HG02970 (cell line): Measurements from ENCODE around the gene PGAM2.
A peak's percentile ranks its signal among the peaks of the same experiment; 100 is the strongest.
"Not testable (repeated sequence)": the region's sequence is repeated elsewhere in the genome, so short reads cannot be mapped to it uniquely, and the experiment has no call there.

Experiments used
- ATAC-seq: cut with Tn5 transposase; IDR thresholded peaks from one replicate; pipeline ENCODE4 v1.9.1; 2021; ENCODE audit warnings: mild to moderate bottlenecking, moderate library complexity, moderate number of reproducible peaks; ENCODE audit not compliant: unreplicated experiment, low FRiP score

PGAM2 gene

GRCh38 chr7:44052771-44053365, 12.5 kb downstream of the PGAM2 start:
- no peak for ATAC-seq

GRCh38 chr7:44051611-44052220, 13.7 kb downstream of the PGAM2 start:
- ATAC-seq, result no peak

- no peak for ATAC-seq
These were observed 14.3 kb downstream of the PGAM2 start for GRCh38 chr7:44050915-44051560.

GRCh38 chr7:44050121-44050914, 15.0 kb downstream of the PGAM2 start:
- ATAC-seq, result no peak

- ATAC-seq, result no peak
These were observed 17.2 kb downstream of the PGAM2 start for GRCh38 chr7:44048031-44048795.

- ATAC-seq, result no peak
These were observed 18.9 kb downstream of the PGAM2 start for GRCh38 chr7:44046321-44047061.

- no peak for ATAC-seq
These were observed 19.9 kb downstream of the PGAM2 start for GRCh38 chr7:44045226-44046014.

- peak; percentile 60 for ATAC-seq
These were observed 20.8 kb downstream of the PGAM2 start, which contains the start of gene DBNL for GRCh38 chr7:44044315-44045225. Gene DBNL (plus strand): TSS chr7:44044702. CDS start chr7:44044738, 36 bp downstream.

- no peak for ATAC-seq
These were observed 21.5 kb downstream of the PGAM2 start for GRCh38 chr7:44043902-44044301.

- ATAC-seq, result no peak
These were observed 23.1 kb downstream of the PGAM2 start for GRCh38 chr7:44042221-44042620.

GRCh38 chr7:44040493-44040891, 24.9 kb downstream of the PGAM2 start:
- ATAC-seq, result not testable (repeated sequence)

- ATAC-seq, result not testable (repeated sequence)
These were observed 25.4 kb downstream of the PGAM2 start for GRCh38 chr7:44039800-44040492.

GRCh38 chr7:44038961-44039558, 26.3 kb downstream of the PGAM2 start:
- ATAC-seq, result peak; percentile 45

- ATAC-seq, result not testable (repeated sequence)
These were observed 26.8 kb downstream of the PGAM2 start for GRCh38 chr7:44038553-44038952.

GRCh38 chr7:44037951-44038350, 27.4 kb downstream of the PGAM2 start:
- ATAC-seq, result not testable (repeated sequence)

- ATAC-seq, result not testable (repeated sequence)
These were observed 29.0 kb downstream of the PGAM2 start for GRCh38 chr7:44036364-44036763.
